GM12878 (cell line): ENCODE results near the gene KRTAP2-1.

Experiments
- CREB1 ChIP-seq: IDR thresholded peaks from 2 replicates; pipeline ENCODE4 v1.6.1; 2012; ENCODE audit warnings: low read depth, mild to moderate bottlenecking, inconsistent platforms
- CTCF ChIP-seq, 3 experiments: IDR thresholded peaks in 2 of 3; conservative IDR thresholded peaks in 1 of 3; 2 replicates each; pipeline ENCODE4 v1.5.1; 2011; ENCODE audit warnings: low read depth in 3 of 3, low read length in 3 of 3, mild to moderate bottlenecking in 3 of 3, control low read depth in 2 of 3, moderate library complexity in 2 of 3, inconsistent platforms in 1 of 3, mixed read lengths in 1 of 3; ENCODE audit not compliant: control insufficient read depth in 2 of 3, insufficient read depth in 1 of 3; ENCODE audit errors: extremely low read depth in 1 of 3
- ESRRA ChIP-seq: IDR thresholded peaks from 2 replicates; pipeline ENCODE4 v1.6.1; 2012; ENCODE audit warnings: mild to moderate bottlenecking, low read length, improper control_type of control experiment
- EZH2 ChIP-seq: IDR thresholded peaks from 2 replicates; pipeline ENCODE4 v1.6.1; 2012; ENCODE audit warnings: low read depth, mild to moderate bottlenecking, control low read depth, inconsistent platforms, low read length, borderline replicate concordance; ENCODE audit not compliant: control insufficient read depth
- IRF3 ChIP-seq: fragments of 450-650 bp; IDR thresholded peaks from 2 replicates; pipeline ENCODE4 v1.6.1; 2014; ENCODE audit warnings: mild to moderate bottlenecking
- POLR2A ChIP-seq: IDR thresholded peaks from 2 replicates; pipeline ENCODE4 v1.6.1; 2011; ENCODE audit warnings: low read depth, mild to moderate bottlenecking, low read length
- RAD51 ChIP-seq: fragments of 450-650 bp; IDR thresholded peaks from 2 replicates; pipeline ENCODE4 v1.6.1; 2016; ENCODE audit warnings: moderate library complexity, mild to moderate bottlenecking, inconsistent platforms
- SMC3 ChIP-seq: IDR thresholded peaks from 2 replicates; pipeline ENCODE4 v1.6.1; 2011; ENCODE audit warnings: low read length, improper control_type of control experiment, borderline replicate concordance
- SREBF2 ChIP-seq: IDR thresholded peaks from 2 replicates; pipeline ENCODE4 v1.6.1; 2012; ENCODE audit warnings: mild to moderate bottlenecking, low read length
- YY1 ChIP-seq: IDR thresholded peaks from 2 replicates; pipeline ENCODE4 v1.6.1; 2011; ENCODE audit warnings: low read depth, mild to moderate bottlenecking, low read length
- TF ChIP-seq, protein P1 (sequence below): IDR thresholded peaks from 2 replicates; pipeline ENCODE4 v1.6.1; 2012; ENCODE audit warnings: low read depth, low read length, improper control_type of control experiment
- TF ChIP-seq, protein P2 (sequence below): IDR thresholded peaks from 2 replicates; pipeline ENCODE4 v1.6.1; 2011; ENCODE audit warnings: low read depth, mild to moderate bottlenecking, low read length, moderate library complexity, borderline replicate concordance; ENCODE audit errors: extremely low read depth

- TF ChIP-seq IRF3 = no peak
- TF ChIP-seq, protein P1, sequence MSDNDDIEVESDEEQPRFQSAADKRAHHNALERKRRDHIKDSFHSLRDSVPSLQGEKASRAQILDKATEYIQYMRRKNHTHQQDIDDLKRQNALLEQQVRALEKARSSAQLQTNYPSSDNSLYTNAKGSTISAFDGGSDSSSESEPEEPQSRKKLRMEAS = no peak
- TF ChIP-seq ESRRA = no peak
- TF ChIP-seq RAD51 = no peak
- TF ChIP-seq YY1 = no peak
- TF ChIP-seq CREB1 = no peak
- TF ChIP-seq POLR2A = no peak
- TF ChIP-seq EZH2 = no peak
- no peak for TF ChIP-seq SMC3
- TF ChIP-seq SREBF2 = no peak
- TF ChIP-seq, protein P2, sequence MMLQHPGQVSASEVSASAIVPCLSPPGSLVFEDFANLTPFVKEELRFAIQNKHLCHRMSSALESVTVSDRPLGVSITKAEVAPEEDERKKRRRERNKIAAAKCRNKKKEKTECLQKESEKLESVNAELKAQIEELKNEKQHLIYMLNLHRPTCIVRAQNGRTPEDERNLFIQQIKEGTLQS = no peak
- no peak for TF ChIP-seq CTCF (IDR thresholded peaks at IDR 0.05 in 2 of 3, conservative IDR thresholded peaks at IDR 0.05 in 1 of 3; ENCODE audit: control insufficient read depth in 2 of 3, extremely low read depth in 1 of 3, insufficient read depth in 1 of 3, low read depth in 3 of 3, low read length in 3 of 3)
These were observed 50.3 kb downstream of the KRTAP2-1 start for GRCh38 chr17:40996829-40997228.
